GM18508 (cell line): Measurements from ENCODE around the gene USP5.

ENCODE experiments used
- ATAC-seq: cut with Tn5 transposase; IDR thresholded peaks from one replicate; pipeline ENCODE4 v1.9.1; 2021; ENCODE audit warnings: moderate number of reproducible peaks; ENCODE audit not compliant: insufficient read depth, unreplicated experiment

Gene USP5, protein sequence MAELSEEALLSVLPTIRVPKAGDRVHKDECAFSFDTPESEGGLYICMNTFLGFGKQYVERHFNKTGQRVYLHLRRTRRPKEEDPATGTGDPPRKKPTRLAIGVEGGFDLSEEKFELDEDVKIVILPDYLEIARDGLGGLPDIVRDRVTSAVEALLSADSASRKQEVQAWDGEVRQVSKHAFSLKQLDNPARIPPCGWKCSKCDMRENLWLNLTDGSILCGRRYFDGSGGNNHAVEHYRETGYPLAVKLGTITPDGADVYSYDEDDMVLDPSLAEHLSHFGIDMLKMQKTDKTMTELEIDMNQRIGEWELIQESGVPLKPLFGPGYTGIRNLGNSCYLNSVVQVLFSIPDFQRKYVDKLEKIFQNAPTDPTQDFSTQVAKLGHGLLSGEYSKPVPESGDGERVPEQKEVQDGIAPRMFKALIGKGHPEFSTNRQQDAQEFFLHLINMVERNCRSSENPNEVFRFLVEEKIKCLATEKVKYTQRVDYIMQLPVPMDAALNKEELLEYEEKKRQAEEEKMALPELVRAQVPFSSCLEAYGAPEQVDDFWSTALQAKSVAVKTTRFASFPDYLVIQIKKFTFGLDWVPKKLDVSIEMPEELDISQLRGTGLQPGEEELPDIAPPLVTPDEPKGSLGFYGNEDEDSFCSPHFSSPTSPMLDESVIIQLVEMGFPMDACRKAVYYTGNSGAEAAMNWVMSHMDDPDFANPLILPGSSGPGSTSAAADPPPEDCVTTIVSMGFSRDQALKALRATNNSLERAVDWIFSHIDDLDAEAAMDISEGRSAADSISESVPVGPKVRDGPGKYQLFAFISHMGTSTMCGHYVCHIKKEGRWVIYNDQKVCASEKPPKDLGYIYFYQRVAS

GRCh38 chr12:6851921-6852650 is at the start of gene USP5:
TSS of gene USP5 (plus strand) at chr12:6852150. CDS start at chr12:6852180, 30 bp downstream.
- peak; percentile 59 for ATAC-seq

- no peak for ATAC-seq
Measured at GRCh38 chr12:6807170-6807569, 44.8 kb upstream of the USP5 start.

GRCh38 chr12:6809056-6809455 is 42.9 kb upstream of the USP5 start:
- no peak for ATAC-seq

- ATAC-seq, result no peak
Measured at GRCh38 chr12:6810758-6811157, 41.2 kb upstream of the USP5 start.

DNA sequence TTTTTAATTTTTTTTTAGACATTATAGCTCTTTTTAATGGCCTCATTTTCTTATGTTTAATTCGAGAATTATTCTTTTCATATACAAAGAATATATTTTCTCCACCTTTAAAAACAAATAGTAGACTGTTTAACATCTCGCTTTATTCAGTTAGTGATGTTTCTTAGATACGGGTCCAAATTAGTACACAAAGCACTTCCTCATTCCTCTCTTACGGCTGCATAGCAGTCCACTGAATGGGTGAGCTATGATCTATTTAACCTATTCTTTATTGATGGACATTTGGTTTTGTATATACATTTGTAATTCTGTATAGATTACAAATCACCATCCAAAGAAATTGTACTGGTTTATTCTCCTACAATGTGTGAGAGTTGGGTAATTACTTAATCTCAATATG is 38.6 kb upstream of the USP5 start:
- no peak for ATAC-seq

GRCh38 chr12:6816598-6816997 is 35.4 kb upstream of the USP5 start:
- no peak for ATAC-seq

DNA sequence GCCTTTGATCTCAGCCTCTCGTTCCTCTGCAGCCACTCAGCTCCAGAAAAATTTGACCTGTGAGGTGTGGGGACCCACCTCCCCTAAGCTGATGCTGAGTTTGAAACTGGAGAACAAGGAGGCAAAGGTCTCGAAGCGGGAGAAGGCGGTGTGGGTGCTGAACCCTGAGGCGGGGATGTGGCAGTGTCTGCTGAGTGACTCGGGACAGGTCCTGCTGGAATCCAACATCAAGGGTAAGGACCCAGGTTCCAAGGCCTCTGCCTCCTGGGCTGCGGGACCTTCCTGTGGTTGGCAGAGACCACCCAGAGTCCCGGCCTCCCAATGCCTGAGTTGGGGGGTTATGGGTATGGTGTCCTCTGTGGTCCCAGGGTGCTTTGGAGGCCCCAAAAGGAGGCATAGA is 34.9 kb upstream of the USP5 start:
- no peak for ATAC-seq

DNA sequence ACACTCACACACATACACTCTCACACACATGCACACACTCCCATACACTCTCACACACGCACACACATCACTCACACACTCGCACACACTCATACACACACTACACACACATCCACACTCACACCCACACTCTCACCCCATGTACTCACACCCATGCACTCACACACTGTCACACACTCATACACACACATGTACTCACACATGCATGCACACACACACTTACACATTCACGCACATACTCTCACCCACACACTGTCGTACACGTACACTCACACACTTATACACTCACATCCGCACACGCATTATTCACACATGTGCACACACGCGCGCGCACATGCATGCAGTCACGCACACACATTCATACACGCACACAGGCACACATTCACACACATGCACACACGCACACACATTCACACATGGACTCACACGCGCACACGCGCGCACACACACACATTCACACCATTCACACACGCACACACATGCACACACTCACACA is 34.2 kb upstream of the USP5 start:
- ATAC-seq, result no peak

DNA sequence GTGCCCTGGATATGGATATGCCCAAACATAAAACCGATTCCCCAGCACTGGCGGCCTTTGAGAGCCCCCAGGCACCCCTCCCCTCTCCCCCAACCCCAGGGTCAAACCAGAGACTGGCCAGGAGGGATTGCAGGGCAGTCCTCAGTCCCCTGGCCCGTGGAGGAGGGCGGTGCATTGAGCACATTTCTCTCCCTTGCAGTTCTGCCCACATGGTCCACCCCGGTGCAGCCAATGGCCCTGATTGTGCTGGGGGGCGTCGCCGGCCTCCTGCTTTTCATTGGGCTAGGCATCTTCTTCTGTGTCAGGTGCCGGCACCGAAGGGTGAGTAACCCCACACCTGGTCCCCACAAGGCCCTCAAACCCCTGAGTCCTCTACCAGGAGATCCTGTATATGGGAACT is 33.7 kb upstream of the USP5 start:
- no peak for ATAC-seq

- no peak for ATAC-seq
Measured at GRCh38 chr12:6818645-6819044, 33.3 kb upstream of the USP5 start.

- ATAC-seq, result no peak
Measured at GRCh38 chr12:6819106-6820030, 32.6 kb upstream of the USP5 start.

DNA sequence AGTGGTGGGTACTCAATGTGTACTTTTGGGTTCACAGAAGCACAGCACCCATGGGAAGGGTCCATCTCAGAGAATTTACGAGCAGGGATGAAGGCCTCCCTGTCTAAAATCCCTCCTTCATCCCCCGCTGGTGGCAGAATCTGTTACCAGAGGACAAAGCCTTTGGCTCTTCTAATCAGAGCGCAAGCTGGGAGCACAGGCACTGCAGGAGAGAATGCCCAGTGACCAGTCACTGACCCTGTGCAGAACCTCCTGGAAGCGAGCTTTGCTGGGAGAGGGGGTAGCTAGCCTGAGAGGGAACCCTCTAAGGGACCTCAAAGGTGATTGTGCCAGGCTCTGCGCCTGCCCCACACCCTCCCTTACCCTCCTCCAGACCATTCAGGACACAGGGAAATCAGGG is 31.8 kb upstream of the USP5 start:
- no peak for ATAC-seq

- ATAC-seq, result no peak
Measured at GRCh38 chr12:6821591-6822425, 30.1 kb upstream of the USP5 start, which contains the start of gene GPR162. TSS of gene GPR162 (plus strand) at chr12:6821821. CDS start at chr12:6823899, 2,078 bp downstream.

- ATAC-seq, result no peak
Measured at GRCh38 chr12:6822426-6823135, 29.4 kb upstream of the USP5 start.

DNA sequence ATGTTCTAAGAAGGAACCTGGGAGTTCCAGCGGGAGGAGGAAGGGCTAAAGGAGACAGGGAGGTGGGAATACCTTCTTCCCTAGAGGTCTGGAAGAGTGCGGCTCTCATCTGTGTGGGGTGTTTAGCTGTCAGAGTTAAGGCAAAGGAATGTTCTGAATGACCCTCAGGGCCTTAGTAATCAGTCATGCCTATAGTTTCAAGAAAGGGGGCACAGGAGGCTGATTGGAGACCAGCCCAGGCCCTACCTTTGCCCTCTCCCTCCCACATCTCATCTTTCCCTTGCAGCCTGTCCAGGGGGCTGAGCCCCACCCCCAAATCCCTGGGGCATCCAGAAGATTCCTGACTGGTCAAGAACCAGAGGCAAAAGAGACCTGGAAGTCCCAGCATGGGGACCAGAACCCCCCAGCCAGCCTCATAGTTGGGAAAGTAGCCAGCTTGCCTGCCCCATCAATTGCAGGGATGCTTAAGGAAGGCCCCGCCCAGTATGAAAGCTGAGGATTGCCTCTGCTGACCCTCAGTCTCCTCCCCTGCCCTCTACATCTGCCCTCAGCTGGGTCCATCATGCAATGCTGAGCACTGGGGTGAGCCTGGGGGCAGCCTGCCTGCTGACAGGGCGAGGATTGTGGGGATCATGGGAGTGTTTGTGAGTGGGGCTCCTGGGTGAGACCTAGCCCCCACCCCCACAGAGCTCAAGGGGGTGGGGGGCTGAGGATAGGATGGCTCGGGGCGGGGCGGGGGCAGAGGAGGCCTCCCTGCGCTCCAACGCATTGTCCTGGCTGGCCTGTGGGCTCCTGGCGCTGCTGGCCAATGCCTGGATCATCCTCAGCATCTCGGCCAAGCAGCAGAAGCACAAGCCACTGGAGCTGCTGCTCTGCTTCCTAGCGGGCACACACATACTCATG is 28.5 kb upstream of the USP5 start:
- ATAC-seq, result no peak

GRCh38 chr12:6824085-6824775 is 27.7 kb upstream of the USP5 start:
- ATAC-seq, result no peak
